DMS53 treated with DMSO at 0.1 percent for 48 hours (cell line): ENCODE data around the gene CACNG4.
"Not testable (repeated sequence)": the region's sequence is repeated elsewhere in the genome, so short reads cannot be mapped to it uniquely, and the experiment has no call there.

Source experiments
- DNase-seq: peaks from one replicate; lab custom pipeline; 2025; ENCODE audit not compliant: unreplicated experiment; lab: John Stamatoyannopoulos, UW

CACNG4 gene

GRCh38 chr17:66963521-66963908 lies 992 bp upstream of the CACNG4 start:
- DNase-seq = no peak

DNA sequence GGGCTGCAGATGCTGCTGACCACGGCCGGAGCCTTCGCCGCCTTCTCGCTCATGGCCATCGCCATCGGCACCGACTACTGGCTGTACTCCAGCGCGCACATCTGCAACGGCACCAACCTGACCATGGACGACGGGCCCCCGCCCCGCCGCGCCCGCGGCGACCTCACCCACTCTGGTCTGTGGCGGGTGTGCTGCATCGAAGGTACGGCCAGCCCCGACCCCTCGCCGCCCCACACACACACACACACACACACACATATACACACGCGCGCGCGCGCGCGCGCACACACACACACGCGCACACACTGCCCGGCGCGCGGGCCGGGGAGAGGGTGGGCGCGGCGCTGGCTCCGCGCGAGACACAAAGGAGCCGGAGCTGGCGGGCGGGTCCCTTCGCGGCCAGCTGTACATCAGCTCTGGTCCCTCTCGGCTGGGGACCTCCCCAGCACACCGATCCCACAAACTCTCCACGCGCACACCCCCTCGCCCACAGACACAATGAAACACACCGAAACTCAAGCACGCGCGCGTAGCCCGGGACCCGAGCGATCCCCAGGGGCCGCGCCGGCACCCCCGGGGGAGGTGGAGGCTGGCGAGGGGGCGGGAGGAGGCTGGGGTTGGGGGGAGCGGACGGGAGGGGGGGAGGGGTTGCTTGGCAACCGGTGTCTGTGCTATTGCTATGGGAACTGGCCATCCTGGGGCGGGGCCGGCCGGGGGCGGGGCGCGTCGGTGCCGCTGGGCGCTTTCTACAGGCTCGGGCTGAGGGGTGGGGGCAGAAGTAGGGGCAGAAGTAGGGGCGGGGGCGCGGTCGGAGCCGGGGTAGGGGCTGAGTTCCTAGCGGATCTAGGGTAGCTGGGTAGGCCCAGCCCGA lies 658 bp downstream of the CACNG4 start:
- DNase-seq = no peak

DNA sequence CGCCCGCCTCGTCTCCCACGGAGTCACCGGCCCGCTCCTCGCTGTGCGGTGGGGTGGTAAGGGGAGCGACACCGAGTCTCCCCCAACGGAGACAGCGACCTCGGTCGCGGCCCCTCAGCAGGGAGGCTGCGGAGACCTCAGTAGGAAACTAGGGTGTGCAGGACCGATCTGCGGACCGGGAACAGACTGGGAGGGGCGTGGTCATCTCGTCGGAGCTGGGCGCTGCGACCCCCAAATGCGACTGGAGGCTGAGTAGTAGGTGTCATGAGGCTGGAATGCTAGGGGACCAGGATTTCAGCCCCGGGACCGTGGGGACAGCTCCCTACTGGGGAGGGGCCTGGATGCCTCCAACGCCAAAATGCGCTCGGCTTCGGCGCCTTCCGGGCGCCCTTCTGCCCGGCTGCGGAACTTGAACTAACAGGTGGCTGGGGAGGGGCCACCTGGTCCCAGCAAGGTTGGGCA lies 1.3 kb downstream of the CACNG4 start:
- no peak for DNase-seq

DNA sequence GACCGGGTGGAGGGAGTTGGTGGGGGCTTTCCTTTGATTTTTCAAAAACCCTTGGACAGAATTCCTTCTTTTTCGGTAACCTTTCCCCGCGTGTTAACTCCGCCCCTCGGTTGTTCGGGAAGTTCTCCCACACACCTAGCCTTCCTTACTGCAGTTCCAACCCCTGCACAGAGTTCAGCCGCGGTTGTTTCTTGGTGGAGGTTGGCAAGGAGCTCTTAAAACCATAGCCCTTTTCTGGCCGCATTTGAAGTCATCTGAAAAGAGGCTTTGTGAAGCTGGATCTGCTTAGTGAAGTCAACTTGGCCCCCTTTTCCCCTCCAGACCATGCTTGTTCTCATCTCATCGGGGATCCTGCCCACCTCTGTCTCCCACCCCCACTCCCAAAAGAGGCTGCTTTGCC lies 1.8 kb downstream of the CACNG4 start:
- DNase-seq = no peak

GRCh38 chr17:66966704-66967418 lies 2.4 kb downstream of the CACNG4 start:
- no peak for DNase-seq

DNA sequence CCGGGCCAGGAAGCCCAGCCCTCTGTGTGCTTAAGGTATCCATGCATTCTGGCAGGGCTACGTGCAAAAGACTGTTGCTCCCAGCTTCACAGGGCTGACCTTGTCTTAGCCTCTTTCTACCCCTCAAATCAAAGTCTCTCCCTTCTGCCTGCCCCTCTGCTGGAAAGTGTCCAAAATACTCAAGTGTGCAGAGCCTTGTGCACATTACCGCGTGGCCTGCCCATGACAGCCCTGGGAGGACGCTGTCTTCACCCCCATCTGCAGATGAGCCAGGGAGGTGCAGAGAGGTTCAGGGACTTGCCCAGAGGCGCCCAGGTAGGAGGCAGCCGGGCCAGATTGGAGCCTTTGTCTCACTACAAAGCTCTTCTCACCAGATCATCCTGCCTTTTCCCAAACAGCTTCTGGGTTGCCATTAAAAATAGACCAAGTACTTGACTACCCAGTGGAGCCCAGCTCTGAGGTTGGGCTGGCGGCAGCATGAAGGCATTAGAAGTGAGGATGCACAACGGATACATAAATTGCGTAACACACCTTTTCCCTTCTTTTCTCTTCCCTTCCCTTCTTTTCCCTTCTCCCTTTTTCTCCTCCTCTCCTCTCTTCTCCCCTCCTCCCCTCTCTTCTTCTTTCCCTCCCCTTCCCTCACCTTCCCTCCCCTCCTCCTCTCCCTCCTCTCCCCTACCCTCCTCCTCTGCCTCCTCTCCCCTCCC lies 3.5 kb downstream of the CACNG4 start:
- DNase-seq = no peak

DNA sequence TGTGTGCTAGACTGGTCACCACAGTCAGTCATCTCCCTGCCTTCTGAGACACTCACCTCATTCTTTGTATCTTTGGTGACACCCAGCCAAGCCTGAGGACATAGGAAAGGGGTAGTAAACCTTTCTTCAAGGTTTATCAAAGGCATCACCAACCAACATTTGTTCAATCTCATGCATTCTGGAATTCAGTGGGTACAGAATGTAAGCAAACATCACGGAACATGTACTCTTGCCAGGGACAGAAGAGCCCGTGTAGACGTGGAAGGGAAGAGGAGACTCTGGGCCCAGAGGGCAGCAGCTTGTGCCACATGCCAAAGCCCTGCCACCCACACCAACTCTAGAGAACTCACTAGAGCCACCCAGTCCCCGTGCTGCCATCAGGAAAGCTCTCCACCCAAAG lies 4.4 kb downstream of the CACNG4 start:
- no peak for DNase-seq

- DNase-seq = no peak
These were observed 5.6 kb downstream of the CACNG4 start for GRCh38 chr17:66970140-66970539.

GRCh38 chr17:66970797-66971196 lies 6.3 kb downstream of the CACNG4 start:
- DNase-seq = no peak

GRCh38 chr17:66971264-66971663 lies 6.8 kb downstream of the CACNG4 start:
- no peak for DNase-seq

DNA sequence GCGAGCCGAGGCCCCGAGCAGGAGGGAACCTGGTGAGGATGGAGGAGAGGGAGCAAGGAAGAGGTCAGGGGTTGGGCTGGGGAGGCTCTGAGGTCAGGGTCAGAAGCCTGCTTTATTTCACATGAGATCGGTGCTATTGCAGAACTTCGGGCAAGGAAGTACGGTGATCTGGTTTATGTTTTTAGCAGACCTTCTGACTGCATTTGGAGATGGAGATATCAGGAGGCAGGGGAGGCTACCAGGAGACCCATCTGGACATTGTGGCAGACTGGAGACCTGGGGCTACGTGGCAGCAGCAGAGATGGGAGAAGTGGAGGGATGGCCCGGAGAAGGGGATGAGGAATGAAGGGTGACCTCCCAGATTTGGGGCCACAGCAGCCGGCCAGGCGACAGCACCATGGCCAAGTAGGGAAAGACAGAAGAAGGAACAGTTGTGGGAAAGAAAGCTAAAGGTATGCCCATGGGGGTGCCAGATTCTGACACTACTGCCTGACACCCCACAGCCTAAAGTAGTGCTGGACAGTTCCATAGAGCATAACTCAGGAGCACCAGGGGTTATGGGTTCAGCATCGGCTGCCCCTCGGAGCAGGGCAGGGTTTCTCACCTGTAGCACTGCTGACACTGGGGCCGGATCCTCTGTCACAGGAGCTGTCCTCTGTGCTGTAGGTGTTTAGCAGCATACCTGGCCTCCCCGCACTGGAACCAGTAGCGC lies 7.4 kb downstream of the CACNG4 start:
- no peak for DNase-seq

DNA sequence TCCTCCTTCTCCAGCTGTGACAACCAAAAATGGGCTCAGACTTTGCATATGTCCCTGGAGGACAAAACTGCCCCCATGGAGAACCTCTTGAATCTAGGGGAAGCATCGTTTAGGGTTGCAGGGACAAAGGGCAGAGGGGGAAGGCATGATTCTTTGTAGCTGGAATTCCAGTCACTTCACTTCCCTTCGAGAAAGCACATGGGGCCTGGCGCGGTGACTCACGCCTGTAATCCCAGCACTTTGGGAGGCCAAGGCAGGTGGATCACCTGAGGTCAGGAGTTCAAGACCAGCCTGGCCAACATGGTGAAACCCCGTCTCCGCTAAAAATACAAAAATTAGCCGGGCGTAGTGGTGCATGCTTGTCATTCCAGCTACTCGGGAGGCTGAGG lies 7.9 kb downstream of the CACNG4 start:
- not testable (repeated sequence) for DNase-seq

DNA sequence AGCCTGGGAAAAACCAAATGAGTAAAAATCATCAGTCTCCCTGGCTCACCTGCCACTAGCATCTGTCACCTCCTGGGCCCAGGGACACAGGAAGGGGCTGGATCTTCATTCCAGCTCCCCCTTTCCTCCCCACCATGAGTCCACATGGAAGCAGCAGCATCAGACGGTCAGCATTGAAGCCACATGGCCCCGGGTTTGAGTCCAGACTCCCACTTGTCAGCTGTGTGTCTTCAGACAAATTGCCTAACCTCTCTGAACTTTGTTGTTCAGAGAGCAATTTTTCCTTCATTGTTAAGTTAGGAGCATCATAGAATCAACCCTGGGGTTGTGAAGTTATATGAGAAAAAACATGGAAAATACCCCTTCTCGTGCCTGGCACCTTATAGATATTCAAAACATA lies 10.7 kb downstream of the CACNG4 start:
- DNase-seq = no peak

DNA sequence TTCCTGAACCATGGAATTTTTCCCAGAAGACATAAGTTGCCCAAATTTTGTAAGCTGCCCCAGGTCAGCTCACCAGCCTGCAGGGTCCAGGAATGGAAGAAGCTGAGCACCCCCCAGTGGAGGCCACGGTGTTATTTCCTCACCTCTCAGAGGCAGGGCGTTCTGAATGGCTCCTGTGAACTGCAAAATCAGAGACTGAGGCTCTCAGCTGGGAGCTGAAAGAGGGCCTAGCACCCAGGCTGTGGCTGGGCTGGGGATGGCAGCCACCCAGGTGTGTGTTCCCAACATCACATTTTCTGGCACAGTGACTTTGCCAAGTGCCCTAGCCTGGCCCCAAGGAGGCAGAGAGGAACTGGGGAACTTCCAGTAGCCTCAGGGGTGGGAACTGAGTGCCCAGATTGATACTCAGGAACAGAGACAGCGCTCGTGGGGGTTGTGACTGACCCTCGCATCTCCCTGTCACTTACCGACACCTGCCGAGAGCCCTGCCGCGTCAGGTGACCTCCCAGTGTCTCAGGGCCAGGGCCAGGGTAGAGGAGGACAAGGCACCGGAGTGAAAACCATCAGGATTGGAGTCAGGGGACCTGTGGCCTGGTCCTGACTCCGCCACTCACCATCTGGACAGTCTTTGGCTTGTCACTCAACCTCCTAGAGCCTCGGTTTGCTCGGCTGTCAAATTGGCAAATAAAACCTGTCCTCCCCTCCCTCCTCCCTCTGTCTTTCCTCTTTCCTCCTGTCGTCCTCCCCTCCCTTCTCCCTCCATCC lies 11.3 kb downstream of the CACNG4 start:
- no peak for DNase-seq

DNA sequence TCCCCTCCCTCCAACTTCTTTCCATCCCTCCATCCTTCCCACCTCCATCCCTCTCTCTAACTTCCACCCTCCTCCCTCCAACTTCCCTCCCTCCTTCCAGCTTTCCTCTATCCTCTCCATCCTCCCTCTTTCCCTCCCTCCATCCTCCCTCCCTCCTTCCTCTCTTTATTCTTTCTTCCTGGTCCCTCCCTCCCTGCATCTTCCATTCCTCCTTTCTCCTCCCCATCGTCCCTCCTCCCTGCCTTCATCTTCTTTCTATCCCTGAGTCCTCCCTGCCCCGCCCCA lies 11.8 kb downstream of the CACNG4 start:
- no peak for DNase-seq

GRCh38 chr17:66976781-66977201 lies 12.3 kb downstream of the CACNG4 start:
- DNase-seq = no peak

- DNase-seq = no peak
These were observed 14.1 kb downstream of the CACNG4 start for GRCh38 chr17:66978514-66979061.

GRCh38 chr17:66980896-66981295 lies 16.4 kb downstream of the CACNG4 start:
- no peak for DNase-seq

DNA sequence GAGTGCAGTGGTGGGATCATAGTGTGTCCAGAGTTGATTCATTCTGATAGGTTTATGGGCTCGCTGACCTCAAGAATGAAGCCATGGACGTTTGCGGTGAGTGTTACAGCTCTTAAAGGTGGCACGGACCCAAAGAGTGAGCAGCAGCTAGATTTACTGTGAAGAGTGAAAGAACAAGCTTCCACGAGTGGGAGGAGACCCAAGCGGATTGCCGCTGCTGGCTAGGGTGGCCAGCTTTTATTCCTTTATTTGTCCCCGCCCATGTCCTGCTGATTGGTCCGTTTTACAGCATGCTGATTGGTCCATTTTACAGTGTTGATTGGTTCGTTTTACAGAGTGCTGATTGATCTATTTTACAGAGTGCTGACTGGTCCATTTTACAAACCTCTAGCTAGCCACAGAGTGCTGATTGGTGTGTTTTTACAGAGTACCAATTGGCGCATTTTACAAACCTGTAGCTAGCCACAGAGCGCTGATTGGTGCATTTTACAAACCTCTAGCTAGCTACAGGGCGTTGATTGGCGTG lies 17.5 kb downstream of the CACNG4 start:
- no peak for DNase-seq

- DNase-seq = no peak
These were observed 19.0 kb downstream of the CACNG4 start for GRCh38 chr17:66983414-66984021.
